Large intestine (tissue), 3 donors: Measurements from ENCODE around the gene SLF2. TPM values are rescaled to one million over a fixed set of nuclear protein-coding genes. Genes with fewer than 3 reads are reported as not detected.

Experiments
- DNase-seq, 2 donors: peaks; one replicate each; pipeline versions ENCODE4 v3.0.0 to v3.0.0-alpha.2; 2013
- H3K27ac ChIP-seq: one replicate; pipeline ENCODE4 v1.5.1; 2013; ENCODE audit warnings: low read length
- H3K27me3 ChIP-seq: 2 replicates; pipeline ENCODE4 v1.6.1; 2013; ENCODE audit warnings: low read length; ENCODE audit not compliant: control insufficient read depth, insufficient read depth
- H3K36me3 ChIP-seq: 2 replicates; pipeline ENCODE4 v1.6.1; 2013; ENCODE audit warnings: low read length; ENCODE audit not compliant: control insufficient read depth, insufficient read depth
- H3K4me1 ChIP-seq: one replicate; pipeline ENCODE4 v1.6.1; 2013; ENCODE audit warnings: low read length; ENCODE audit not compliant: control insufficient read depth, insufficient read depth
- H3K4me3 ChIP-seq: one replicate; pipeline ENCODE4 v1.5.1; 2013; ENCODE audit warnings: low read length
- H3K9me3 ChIP-seq: one replicate; pipeline ENCODE4 v1.6.1; 2013; ENCODE audit warnings: mild to moderate bottlenecking, low read depth, low read length, moderate library complexity; ENCODE audit not compliant: control insufficient read depth
- WGBS: methylation state at CpG from one replicate; pipeline ENCODE4 v1.1.5; 2013; ENCODE audit warnings: low lambda C conversion rate; ENCODE audit not compliant: insufficient coverage; 5-methylcytosine and 5-hydroxymethylcytosine counted together
- polyA plus RNA-seq: library from polyadenylated mRNA; unstranded; fragments of 120-200 nt; gene quantifications from one replicate; pipeline ENCODE4 v1.2.1, GENCODE V29; 2013

Gene SLF2
- polyA plus RNA-seq, 1 donor, result 29.1 TPM

DNA sequence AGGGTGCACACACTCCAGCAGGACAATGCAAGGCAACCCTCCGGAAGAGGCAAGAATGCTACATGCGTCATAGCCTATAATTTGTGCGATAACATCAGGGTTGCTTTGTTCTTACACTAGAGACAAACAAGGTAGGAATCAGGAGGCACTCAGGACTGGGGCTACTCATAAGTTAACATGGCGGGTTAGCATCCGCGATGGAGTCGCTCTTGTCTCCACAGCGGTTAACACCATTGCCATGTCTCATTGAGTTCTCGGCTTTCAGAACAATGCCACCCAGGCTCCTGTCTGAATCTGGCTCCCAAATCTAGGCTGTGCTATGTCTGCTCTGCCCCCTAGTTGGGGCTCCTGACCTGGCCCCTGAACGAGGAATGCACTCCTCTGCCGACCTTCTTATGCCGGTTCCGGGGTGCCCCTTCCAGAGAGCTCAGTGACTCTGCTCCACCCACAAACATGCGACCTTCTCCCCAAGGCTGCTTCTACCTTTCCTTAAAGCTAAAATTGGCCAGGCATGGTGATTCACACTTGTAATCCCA is 24.9 kb upstream of the SLF2 start:
- Histone ChIP-seq H3K9me3 (no peaks in the 10 kb centered on the region), H3K4me3 (no peak overlapping the region), H3K27ac (no peak overlapping the region), H3K4me1 (peaks cover 10% of the 10 kb centered on the region), H3K27me3 (no peaks in the 10 kb centered on the region), H3K36me3 (no peaks in the 10 kb centered on the region)
- no peak for DNase-seq
- WGBS, result no CpG with 5 or more reads among the region's 14 CpGs

DNA sequence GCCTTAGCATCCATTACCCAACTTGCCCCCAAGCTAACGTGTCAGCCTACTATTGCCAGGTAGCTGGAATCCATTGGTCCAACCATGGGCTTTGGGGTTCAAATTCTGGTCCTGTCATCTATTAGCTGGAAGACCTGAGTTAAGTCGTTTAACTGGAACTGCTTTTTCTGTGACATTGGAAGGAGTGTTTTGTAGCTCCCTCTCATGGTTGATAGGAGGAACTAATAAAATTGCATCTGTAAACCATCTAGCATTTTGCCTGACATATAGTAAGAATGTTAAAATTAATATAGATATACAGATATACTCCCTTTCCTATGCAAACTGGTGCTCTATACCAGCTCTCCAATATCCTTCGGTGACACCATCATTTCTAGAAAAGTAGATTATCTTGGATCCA is 23.8 kb upstream of the SLF2 start:
- Histone ChIP-seq H3K27me3 (no peaks in the 10 kb centered on the region), H3K27ac (no peak overlapping the region), H3K36me3 (no peaks in the 10 kb centered on the region), H3K9me3 (no peaks in the 10 kb centered on the region), H3K4me3 (no peak overlapping the region), H3K4me1 (peaks cover 2% of the 10 kb centered on the region)
- no CpG with 5 or more reads among the region's 3 CpGs for WGBS
- DNase-seq, result no peak

DNA sequence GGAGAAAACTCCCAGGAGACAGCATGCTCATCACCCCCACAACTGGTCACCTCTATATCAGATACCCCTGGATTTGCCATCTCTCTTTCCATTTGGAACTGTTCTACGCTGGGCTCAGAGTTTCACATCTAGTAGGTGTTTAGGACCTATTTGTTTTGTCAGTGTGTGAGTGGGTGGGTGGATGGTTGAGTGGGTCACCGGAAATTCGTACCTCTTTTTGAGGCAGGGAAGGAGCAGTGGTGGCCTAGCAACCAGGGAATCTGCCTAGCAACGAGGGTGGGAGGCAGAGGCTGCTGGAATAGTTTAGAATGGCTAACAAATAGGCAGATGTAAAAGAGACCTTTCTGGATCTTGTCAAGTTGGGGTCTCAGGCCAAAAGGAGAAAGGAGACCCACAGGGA is 23.2 kb upstream of the SLF2 start:
- Histone ChIP-seq H3K36me3 (no peaks in the 10 kb centered on the region), H3K4me3 (no peak overlapping the region), H3K27ac (no peak overlapping the region), H3K27me3 (no peaks in the 10 kb centered on the region), H3K4me1 (no peaks in the 10 kb centered on the region), H3K9me3 (no peaks in the 10 kb centered on the region)
- no CpG with 5 or more reads among the region's 4 CpGs for WGBS
- no peak for DNase-seq

DNA sequence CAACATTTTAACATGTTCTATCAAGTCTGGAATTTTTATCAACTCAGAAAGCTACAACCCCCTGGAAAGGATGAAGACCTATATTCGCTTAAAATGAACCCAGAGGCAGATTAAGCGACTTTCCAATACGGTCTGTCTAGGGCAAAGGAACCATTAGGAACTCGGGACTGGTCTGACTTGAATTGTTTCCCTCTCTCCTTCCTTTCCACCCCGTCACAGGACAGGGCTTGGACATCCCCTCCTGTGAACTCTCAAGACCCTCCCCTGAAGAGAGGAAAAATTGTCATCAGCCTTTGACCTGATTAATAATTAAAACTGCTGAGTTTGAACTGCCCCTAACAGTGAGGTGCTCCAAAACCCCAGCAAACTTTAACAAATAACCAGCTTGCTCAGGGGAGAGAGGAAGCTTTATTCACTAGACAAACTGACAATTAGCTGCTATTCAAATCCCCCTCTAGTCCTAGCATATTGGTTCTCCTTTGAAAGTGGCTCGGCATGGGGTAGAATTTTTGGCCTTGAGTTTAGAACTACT is 22.6 kb upstream of the SLF2 start:
- no peak overlapping the region for H3K27ac ChIP-seq
- no peaks in the 10 kb centered on the region for H3K27me3 ChIP-seq
- H3K9me3 ChIP-seq, result no peaks in the 10 kb centered on the region
- no peaks in the 10 kb centered on the region for H3K36me3 ChIP-seq
- WGBS, result no CpG with 5 or more reads among the region's 6 CpGs
- H3K4me1 ChIP-seq, result peaks cover 4% of the 10 kb centered on the region
- no peak overlapping the region for H3K4me3 ChIP-seq
- DNase-seq, result no peak

DNA sequence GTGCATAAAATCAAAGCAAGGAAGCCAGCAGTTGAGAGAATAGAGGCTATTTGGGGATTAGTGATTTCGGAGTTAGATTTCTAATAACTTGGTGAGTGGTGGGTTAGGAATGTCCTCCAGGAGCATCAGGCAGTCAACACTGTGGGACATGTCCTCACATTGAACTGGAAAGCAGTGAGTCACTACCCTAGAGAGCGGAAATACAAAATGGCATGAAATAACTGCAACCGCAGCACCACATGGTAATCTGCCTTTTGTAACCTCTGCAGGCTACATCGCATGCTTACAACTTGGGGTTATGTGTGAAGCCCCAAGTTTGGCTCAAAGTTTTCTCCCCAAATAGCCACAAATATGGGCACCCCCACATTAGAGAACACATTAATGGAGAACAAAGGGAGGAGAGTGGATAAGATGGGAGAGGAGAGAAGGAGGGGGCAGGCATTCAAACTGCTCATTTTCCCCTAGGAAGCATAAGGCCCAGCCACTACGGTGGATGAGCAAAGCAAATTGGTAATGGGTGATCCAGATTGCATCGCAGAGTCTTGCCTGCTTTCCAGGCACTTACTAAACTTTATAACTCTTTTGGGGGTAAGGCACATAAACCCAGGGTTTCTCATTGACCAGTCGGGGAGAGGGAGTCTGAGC is 22.0 kb upstream of the SLF2 start:
- no peak overlapping the region for H3K4me3 ChIP-seq
- no peaks in the 10 kb centered on the region for H3K27me3 ChIP-seq
- H3K27ac ChIP-seq, result no peak overlapping the region
- peaks cover 9% of the 10 kb centered on the region for H3K4me1 ChIP-seq
- H3K9me3 ChIP-seq, result no peaks in the 10 kb centered on the region
- no peaks in the 10 kb centered on the region for H3K36me3 ChIP-seq
- DNase-seq, result no peak
- no CpG with 5 or more reads among the region's 7 CpGs for WGBS

DNA sequence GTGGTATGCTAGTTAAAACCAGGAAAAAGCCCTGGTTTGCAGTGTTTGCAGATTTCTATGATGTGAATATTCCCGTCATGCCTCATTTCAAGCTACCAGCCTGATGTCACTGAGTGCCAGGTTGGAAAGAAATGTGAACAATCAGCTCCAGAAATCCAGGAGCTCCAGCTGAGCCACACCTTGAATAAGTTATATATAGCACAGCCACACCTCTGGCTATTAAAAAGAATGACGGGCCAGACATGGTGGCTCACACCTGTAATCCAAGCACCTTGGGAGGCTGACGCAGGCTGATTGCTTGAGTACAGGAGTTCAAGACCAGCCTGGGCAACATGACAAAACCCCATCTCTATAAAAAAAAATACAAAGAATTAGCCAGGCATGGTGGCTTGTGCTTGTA is 18.7 kb upstream of the SLF2 start:
- Histone ChIP-seq H3K4me1 (peaks cover 14% of the 10 kb centered on the region), H3K27me3 (no peaks in the 10 kb centered on the region), H3K9me3 (no peaks in the 10 kb centered on the region), H3K4me3 (no peak overlapping the region), H3K36me3 (no peaks in the 10 kb centered on the region), H3K27ac (no peak overlapping the region)
- WGBS, result no CpG with 5 or more reads among the region's 3 CpGs
- DNase-seq, result peak in 1 of 2 donors; percentile 48

DNA sequence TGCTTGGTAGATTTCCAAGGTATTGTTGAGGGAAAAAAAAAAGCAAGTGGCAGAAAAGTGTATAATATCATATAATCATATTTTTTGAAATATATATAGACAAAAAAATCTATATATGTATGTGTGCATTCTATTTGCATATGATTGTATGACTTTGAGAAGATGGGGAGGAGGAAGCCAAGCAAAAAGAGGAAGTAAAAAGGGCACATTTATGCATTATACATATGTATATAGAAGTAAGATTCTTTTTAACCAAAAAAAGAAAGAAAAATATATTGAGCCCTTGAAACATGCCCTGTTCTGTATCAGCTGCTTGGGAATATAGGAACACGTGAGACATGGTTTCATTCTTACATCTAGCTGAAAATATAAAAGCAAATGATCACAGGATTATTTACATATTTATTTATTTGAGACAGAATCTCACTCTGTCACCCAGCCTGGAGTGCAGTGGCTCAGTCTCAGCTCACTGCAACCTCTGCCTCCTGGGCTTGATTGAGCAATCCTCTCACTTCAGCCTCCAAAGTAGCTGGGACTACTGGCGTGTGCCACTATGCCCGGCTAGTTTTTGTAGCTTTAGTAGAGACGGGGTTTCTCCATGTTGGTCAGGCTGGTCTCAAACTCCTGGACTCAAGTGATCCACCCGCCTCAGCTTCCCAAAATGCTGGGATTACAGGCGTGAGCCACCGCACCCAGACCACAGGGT is 18.0 kb upstream of the SLF2 start:
- no peak overlapping the region for H3K4me3 ChIP-seq
- H3K9me3 ChIP-seq, result no peaks in the 10 kb centered on the region
- no peaks in the 10 kb centered on the region for H3K27me3 ChIP-seq
- H3K27ac ChIP-seq, result no peak overlapping the region
- peak in 1 of 2 donors; percentile 46 for DNase-seq
- no peaks in the 10 kb centered on the region for H3K36me3 ChIP-seq
- no CpG with 5 or more reads among the region's 7 CpGs for WGBS
- H3K4me1 ChIP-seq, result peaks cover 17% of the 10 kb centered on the region

DNA sequence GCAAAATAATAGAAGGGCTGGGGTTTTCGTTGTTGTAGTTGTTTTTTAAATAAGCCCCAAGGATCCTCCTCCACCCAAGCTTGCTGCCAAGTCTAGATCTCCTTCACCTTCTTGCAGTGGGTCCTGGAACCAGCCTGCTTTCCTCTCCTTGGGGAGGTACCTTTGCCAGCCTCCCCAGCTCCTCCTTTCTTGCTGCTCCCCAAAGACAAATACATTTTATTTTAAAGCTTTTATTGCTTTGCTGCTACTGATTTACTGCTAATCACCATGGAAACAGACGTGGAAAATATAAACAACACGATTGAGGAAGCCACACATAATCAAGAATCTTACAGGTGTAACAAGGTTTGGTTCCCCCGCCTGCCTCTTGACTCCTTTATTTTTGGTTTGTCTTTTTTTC is 17.4 kb upstream of the SLF2 start:
- peak in 1 of 2 donors; percentile 82 for DNase-seq
- Histone ChIP-seq H3K4me1 (peaks cover 17% of the 10 kb centered on the region), H3K9me3 (no peaks in the 10 kb centered on the region), H3K27me3 (no peaks in the 10 kb centered on the region), H3K36me3 (no peaks in the 10 kb centered on the region), H3K4me3 (no peak overlapping the region), H3K27ac (no peak overlapping the region)
- WGBS, result 21% methylated on average over 2 of the region's 4 CpGs

DNA sequence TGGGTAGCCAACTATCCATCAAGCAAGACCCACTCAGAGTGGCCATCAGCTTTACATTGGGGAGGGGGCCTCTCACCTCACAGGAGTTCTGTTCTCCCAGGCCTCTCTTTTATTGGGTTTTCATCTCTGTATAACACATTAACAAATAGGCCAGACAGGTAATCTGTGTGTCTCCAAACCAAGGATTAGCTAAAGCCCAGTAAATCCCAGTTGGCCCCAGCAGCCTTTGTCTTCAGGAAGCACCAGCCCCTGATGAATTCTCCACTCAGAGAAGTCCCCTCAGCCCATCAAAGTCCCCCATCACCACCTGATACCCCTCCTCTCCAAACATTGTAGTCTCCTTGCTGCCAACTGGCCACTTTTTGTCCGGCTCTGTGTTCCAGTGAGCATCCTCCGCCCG is 16.9 kb upstream of the SLF2 start:
- Histone ChIP-seq H3K27me3 (no peaks in the 10 kb centered on the region), H3K36me3 (no peaks in the 10 kb centered on the region), H3K27ac (no peak overlapping the region), H3K9me3 (no peaks in the 10 kb centered on the region), H3K4me3 (no peak overlapping the region), H3K4me1 (peaks cover 17% of the 10 kb centered on the region)
- no CpG with 5 or more reads among the region's 3 CpGs for WGBS
- peak in 1 of 2 donors; percentile 13 for DNase-seq

DNA sequence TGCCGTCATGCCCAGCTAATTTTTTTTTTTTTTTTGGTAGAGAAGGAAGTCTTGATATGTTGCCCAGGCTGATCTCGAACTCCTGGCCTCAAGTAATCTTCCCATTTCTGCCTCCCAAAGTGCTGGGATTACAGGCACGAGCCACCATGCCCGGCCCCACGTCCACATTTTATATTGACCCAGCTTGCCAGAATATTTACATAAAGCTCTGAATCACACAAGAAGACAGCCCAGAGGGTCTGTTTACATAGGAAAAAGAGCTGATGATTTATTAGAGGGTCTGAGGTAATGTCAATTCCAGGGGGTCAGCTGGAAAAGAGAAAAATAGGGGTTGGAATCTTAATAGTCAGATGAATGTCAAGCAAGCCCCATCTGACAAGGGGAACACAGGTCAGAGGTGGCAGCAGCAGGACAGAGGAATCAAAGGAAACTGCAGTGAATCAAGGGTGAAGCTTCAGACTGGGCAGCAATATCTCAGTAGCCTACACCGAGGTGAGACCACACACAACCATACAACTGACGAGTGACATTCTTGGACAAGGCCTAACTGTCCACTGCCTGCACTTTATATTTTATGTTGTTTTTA is 15.8 kb upstream of the SLF2 start:
- Histone ChIP-seq H3K27me3 (no peaks in the 10 kb centered on the region), H3K9me3 (no peaks in the 10 kb centered on the region), H3K27ac (no peak overlapping the region), H3K36me3 (no peaks in the 10 kb centered on the region), H3K4me3 (no peak overlapping the region), H3K4me1 (peaks cover 17% of the 10 kb centered on the region)
- DNase-seq, result no peak
- 70% methylated on average over 2 of the region's 7 CpGs for WGBS
